ENCODE data around the gene ADGRG3. TPM values are rescaled to one million over a fixed set of nuclear protein-coding genes. Genes with fewer than 3 reads are reported as not detected.

The ADGRG3 gene
- total and polyA plus RNA-seq, 9 of the 15 experiments (the other 6 are each of a cell fraction or from before 2014, with no cell fraction given), result 0.09 to 0.52 (median 0.14) TPM; not detected in 3

DNA sequence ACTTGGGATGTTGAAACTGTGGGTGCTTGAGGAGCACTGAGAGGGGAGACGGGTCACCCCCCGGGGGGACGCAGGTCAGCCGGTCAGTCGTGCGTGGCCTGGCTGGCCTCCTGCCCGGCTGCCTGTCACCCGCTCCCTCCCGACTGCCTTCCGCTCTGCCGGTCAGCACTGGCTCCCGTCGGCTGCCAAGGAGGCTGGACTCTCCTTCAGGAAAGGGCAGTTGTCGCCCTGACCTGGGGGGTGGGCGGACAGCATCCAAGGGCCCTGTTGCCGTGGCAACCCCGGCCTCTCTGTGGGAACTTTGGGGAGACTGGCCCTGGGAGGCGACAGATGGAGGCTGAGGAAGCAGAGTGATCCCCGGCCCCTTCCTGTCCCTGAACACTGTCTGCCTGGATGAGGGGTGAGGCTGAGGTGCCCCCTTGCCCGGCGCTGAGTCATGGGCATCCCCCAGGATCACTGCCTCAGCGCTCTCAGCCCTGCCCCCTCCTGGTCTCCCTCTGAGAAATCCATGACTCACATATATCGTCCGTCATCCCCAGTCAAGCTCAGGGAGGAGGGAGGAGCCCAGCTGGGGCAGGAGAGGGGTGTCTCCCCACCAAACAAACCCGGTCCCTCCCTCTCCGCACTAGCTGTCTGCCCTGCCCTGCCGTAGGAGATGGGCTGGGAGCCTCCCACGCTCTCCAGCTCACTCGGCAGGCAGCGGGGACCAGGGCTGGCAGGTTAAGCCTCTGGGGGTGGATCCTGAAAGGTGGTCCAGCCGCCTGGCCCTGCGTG is 39.9 kb upstream of the ADGRG3 start, which contains the start of gene ADGRG1 (continued):
- TF ChIP-seq YY1 (IDR thresholded peaks at IDR 0.05; ENCODE audit: borderline replicate concordance in 1 of 3, control insufficient read depth in 1 of 3, extremely low read depth in 1 of 3, insufficient read depth in 3 of 3, insufficient read length in 1 of 3, insufficient replicate concordance in 2 of 3, low read depth in 1 of 3, low read length in 2 of 3), result no peak
- TF ChIP-seq ZNF263 (CRISPR knock-in tag; IDR thresholded peaks at IDR 0.05; ENCODE audit: borderline replicate concordance), result peak; percentile 100
- no peak for TF ChIP-seq BMI1 (IDR thresholded peaks at IDR 0.05; ENCODE audit: low read length)
- no peak for TF ChIP-seq SP2 (IDR thresholded peaks at IDR 0.05; ENCODE audit: extremely low read depth, low read depth, low read length, poor library complexity, severe bottlenecking)
- TF ChIP-seq GABPB2 (CRISPR knock-in tag; conservative IDR thresholded peaks at IDR 0.05), result no peak
- TF ChIP-seq ZNF134 (CRISPR knock-in tag; conservative IDR thresholded peaks at IDR 0.05), result no peak
- no peak for TF ChIP-seq DMBX1 (CRISPR knock-in tag; IDR thresholded peaks at IDR 0.05; ENCODE audit: borderline replicate concordance)
- TF ChIP-seq RBM25 (IDR thresholded peaks at IDR 0.05; ENCODE audit: low read depth, low read length, severe bottlenecking), result no peak
- TF ChIP-seq RCOR1 (IDR thresholded peaks at IDR 0.05; ENCODE audit: borderline replicate concordance in 1 of 2, low read depth in 2 of 2, low read length in 2 of 2), result peak in 1 of 2 experiments; percentile 84; a peak in 2 of 4 replicates
- peak; percentile 33 for TF ChIP-seq RBBP5 (IDR thresholded peaks at IDR 0.05; ENCODE audit: borderline replicate concordance, insufficient read depth, low read length, poor library complexity, severe bottlenecking)
- no peak for TF ChIP-seq EZH2 (IDR thresholded peaks at IDR 0.05; ENCODE audit: borderline replicate concordance, low read depth, low read length)
- TF ChIP-seq TEAD2 (tag; IDR thresholded peaks at IDR 0.05), result no peak
- TF ChIP-seq TCF3 (CRISPR knock-in tag; IDR thresholded peaks at IDR 0.05), result peak; percentile 55
- TF ChIP-seq, protein P1, sequence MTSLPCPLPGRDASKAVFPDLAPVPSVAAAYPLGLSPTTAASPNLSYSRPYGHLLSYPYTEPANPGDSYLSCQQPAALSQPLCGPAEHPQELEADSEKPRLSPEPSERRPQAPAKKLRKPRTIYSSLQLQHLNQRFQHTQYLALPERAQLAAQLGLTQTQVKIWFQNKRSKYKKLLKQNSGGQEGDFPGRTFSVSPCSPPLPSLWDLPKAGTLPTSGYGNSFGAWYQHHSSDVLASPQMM (CRISPR knock-in tag; IDR thresholded peaks at IDR 0.05), result no peak
- no peak for TF ChIP-seq ZSCAN29 (IDR thresholded peaks at IDR 0.05)
- TF ChIP-seq LARP7 (IDR thresholded peaks at IDR 0.05), result no peak
- TF ChIP-seq MEIS2 (IDR thresholded peaks at IDR 0.05; ENCODE audit: partially characterized antibody), result peak; percentile 81
- TF ChIP-seq USF2 (CRISPR knock-in tag; IDR thresholded peaks at IDR 0.05), result no peak
- TF ChIP-seq, protein P2, sequence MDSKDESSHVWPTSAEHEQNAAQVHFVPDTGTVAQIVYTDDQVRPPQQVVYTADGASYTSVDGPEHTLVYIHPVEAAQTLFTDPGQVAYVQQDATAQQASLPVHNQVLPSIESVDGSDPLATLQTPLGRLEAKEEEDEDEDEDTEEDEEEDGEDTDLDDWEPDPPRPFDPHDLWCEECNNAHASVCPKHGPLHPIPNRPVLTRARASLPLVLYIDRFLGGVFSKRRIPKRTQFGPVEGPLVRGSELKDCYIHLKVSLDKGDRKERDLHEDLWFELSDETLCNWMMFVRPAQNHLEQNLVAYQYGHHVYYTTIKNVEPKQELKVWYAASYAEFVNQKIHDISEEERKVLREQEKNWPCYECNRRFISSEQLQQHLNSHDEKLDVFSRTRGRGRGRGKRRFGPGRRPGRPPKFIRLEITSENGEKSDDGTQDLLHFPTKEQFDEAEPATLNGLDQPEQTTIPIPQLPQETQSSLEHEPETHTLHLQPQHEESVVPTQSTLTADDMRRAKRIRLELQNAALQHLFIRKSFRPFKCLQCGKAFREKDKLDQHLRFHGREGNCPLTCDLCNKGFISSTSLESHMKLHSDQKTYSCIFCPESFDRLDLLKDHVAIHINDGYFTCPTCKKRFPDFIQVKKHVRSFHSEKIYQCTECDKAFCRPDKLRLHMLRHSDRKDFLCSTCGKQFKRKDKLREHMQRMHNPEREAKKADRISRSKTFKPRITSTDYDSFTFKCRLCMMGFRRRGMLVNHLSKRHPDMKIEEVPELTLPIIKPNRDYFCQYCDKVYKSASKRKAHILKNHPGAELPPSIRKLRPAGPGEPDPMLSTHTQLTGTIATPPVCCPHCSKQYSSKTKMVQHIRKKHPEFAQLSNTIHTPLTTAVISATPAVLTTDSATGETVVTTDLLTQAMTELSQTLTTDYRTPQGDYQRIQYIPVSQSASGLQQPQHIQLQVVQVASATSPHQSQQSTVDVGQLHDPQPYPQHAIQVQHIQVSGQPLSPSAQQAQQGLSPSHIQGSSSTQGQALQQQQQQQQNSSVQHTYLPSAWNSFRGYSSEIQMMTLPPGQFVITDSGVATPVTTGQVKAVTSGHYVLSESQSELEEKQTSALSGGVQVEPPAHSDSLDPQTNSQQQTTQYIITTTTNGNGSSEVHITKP (IDR thresholded peaks at IDR 0.05; ENCODE audit: partially characterized antibody), result peak; percentile 58
- no peak for TF ChIP-seq NCOA2 (IDR thresholded peaks at IDR 0.05; ENCODE audit: partially characterized antibody in 2 of 2)
- TF ChIP-seq ZNF121 (CRISPR knock-in tag; conservative IDR thresholded peaks at IDR 0.05), result no peak
- no peak for TF ChIP-seq TBL1XR1 (IDR thresholded peaks at IDR 0.05; ENCODE audit: low read length in 2 of 2)
- TF ChIP-seq SP1 (CRISPR knock-in tag; IDR thresholded peaks at IDR 0.05), result peak; percentile 64
- no peak for TF ChIP-seq FOXP1 (CRISPR knock-in tag; IDR thresholded peaks at IDR 0.05)
